Activated CD4-positive, CD25-positive, alpha-beta regulatory T cell treated with anti-CD3 and anti-CD28 coated beads, Interleukin-2, amount 50 U/mL, for 16 hours (primary cell): ENCODE measurements around the gene LTB4R.

ENCODE experiments used
- DNase-seq: peaks from one replicate; pipeline ENCODE4 v3.0.0-alpha.2; 2020; ENCODE audit warnings: low read depth, low spot score

Gene LTB4R, protein sequence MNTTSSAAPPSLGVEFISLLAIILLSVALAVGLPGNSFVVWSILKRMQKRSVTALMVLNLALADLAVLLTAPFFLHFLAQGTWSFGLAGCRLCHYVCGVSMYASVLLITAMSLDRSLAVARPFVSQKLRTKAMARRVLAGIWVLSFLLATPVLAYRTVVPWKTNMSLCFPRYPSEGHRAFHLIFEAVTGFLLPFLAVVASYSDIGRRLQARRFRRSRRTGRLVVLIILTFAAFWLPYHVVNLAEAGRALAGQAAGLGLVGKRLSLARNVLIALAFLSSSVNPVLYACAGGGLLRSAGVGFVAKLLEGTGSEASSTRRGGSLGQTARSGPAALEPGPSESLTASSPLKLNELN

DNA sequence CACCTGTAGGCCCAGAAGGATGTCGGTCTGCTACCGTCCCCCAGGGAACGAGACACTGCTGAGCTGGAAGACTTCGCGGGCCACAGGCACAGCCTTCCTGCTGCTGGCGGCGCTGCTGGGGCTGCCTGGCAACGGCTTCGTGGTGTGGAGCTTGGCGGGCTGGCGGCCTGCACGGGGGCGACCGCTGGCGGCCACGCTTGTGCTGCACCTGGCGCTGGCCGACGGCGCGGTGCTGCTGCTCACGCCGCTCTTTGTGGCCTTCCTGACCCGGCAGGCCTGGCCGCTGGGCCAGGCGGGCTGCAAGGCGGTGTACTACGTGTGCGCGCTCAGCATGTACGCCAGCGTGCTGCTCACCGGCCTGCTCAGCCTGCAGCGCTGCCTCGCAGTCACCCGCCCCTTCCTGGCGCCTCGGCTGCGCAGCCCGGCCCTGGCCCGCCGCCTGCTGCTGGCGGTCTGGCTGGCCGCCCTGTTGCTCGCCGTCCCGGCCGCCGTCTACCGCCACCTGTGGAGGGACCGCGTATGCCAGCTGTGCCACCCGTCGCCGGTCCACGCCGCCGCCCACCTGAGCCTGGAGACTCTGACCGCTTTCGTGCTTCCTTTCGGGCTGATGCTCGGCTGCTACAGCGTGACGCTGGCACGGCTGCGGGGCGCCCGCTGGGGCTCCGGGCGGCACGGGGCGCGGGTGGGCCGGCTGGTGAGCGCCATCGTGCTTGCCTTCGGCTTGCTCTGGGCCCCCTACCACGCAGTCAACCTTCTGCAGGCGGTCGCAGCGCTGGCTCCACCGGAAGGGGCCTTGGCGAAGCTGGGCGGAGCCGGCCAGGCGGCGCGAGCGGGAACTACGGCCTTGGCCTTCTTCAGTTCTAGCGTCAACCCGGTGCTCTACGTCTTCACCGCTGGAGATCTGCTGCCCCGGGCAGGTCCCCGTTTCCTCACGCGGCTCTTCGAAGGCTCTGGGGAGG is at the start of gene LTB4R:
Gene LTB4R (plus strand): TSS at position 857 of the 959 bp plus-strand sequence. CDS start 4,150 bp downstream, outside the sequence.
- DNase-seq: peak; percentile 30

DNA sequence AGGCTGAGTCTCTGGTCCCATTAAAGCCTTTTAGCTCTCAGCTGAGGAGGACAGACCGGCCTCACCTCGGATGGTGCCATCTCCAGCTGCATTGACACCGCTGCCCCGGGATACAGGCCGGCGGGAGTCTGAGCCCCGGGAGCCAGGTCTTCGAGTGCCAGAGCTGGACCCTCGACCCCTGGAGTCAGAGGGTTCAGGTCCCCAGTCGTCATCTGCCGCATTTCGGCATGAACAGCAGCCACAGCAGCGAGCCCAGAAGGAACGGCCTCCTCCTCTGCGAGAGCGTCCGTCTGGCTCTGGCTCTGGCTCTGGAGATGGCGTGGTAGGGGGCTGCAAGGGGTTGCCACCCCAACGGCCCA is 49.4 kb upstream of the LTB4R start:
- DNase-seq: no peak

DNA sequence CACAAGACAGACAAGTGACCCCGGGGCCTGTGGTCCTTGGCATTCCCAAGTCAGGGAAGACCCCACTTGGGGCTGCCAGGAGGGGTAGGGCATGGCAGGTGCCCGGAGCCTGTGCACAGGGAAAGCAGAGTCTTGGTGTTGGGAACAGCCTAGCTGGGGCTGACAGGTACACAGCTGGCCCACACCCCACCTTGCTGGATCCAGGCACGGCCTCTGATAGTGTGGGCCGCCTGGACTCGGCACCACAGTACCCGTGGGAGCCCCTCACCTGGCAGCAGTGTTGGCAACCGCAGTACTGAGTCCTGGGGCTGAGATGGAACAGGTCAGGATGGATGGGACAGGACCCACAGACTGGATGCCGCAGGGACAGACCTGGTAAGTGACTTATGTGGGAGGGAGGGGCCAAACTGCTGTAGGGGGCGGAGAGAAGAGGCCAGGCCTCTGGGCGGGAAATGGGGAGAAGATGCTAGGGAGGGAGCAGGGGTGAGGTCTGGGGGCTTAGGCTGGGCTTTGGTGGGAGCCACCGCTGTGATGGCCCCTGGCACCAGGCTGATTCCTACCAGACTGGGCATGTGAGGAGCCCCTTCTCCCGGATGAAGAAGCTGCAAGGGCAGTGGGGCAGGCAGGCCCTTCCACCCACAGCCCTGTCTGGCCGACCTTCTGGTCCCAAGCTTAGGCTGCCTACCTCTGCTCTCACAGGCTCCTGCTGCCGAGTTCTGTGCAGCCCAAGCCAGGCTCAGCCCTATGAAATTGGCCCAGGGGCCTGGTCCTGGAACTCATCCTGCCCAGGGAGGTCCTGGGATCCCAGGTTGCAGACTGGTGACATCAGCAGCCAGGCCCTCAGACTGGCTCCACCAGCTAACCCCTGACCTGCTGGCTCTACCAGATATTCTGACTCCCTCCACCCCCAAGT is 48.2 kb upstream of the LTB4R start, which contains the start of gene TGM1:
Gene TGM1 (minus strand): TSS at position 357 of the 913 bp plus-strand sequence. CDS start 825 bp downstream, outside the sequence.
- DNase-seq: no peak

DNA sequence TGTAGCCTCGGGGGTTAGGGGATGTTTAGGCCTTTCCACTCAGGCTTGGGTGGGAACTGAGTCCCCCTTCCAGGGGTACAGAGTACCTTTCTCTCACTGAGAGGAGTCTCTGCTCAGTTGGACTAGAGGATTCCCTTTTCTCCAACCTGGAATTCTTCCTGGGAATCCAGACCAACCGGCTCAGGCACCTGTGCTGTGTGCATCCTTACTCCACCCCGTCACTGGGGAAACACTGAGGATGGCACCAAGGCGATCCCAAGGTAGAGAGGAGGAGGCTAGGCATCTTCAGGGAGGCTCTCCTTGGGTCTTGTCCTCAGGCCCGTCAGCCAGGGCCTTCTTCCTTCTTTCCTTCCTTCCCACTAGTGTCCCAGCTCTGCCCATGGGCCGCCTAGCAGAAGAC is 47.5 kb upstream of the LTB4R start:
- no peak for DNase-seq

DNA sequence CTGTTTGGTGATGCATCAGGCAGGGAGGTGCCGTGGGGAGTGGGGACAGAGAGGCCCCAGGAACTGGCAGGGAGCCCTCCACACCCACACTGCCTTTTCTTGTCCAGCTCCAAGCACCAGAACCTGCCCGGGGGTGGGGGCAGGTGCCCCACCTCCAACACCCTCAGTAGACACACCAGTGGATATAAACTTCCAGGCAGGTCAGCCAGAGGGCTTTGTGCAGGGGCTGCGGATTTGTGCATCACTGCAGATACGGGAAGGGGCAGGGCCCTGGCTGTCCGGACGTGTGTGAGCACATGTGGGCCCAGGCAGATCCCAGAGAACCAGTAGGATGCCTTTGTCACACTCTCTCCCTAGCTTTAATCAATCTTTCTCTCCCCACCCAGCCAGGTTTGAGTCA is 47.0 kb upstream of the LTB4R start:
- DNase-seq: no peak

DNA sequence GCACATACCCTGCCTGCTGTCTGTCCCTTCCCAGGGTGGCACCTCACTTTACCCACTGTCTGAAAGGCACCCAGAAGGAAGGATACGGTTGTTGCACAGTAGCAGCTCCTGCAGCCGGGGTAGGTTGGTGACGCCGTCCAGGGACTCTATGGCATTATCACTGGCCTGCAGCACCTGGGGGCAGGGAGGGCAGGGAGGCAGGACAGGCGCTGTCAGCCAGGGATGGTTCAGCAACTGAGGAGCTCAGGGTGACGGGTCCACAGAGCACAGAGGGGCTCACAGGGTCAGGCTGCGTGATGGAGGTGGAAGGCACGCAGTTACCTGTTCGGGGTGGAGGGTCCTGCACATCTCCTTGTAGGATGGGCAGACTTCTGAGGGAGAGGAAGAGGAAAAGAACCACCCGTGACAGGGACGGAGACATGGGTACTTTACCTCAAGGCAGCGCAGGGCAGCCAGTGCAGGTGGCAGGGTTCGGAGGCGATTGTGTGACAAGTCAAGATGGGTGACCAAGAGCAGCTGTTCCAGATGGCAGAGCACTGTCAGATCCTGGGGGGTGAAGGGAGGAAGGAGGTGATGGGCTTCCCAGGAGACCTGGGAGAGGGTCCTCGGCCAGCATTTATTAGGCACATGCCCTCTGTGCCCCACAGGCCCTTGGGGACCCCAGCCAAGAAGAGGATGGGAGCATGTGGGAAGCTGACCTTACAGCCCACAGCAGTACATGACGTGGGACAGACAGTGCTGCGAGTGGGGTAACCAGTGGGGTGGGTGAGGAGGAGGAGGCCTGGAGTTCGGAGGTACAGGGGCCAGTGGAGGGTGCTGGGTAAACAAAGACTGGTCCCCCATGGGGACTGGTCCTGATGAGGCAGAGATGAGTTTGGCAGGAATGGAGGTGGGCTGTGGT is 44.7 kb upstream of the LTB4R start:
- DNase-seq: no peak

DNA sequence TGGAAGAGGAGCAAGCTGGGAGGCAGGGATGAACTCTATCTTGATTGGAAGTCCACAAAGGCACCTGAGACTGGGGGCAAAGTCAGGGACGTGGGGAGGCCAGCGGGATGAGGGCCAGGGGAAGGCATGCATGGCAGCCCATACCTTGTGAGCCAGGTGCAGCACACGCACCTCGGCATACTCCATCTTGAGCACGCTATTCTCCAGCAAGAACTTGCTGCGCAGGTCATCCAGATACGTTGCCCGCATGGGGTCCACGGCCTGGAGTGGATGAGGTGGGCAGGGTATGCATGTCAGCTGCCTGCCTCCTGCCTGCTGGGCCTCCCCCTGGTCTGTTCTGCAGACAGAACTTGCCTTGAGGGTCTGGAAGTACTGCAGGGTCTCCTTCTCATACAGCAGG is 43.8 kb upstream of the LTB4R start:
- no peak for DNase-seq

DNA sequence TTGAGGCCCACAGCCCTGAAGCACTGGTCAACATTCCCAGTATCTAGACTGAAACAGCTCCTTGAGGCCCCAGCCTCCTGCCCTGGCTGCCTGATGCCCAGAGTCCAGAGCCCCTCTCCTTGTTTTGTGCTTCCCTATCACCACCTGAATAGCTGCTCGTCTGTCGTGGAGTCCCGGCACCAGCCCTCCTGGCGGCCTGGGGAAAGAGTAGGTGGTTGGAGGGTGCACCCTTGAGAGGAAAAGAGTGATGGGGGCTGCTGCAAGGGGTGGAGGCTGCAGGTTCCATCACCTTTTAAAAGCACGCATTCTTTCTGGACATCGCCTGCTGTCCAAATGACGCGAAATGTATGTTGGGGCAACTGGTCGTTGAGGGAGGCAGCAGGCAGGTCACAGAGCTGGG is 43.1 kb upstream of the LTB4R start:
- no peak for DNase-seq

DNA sequence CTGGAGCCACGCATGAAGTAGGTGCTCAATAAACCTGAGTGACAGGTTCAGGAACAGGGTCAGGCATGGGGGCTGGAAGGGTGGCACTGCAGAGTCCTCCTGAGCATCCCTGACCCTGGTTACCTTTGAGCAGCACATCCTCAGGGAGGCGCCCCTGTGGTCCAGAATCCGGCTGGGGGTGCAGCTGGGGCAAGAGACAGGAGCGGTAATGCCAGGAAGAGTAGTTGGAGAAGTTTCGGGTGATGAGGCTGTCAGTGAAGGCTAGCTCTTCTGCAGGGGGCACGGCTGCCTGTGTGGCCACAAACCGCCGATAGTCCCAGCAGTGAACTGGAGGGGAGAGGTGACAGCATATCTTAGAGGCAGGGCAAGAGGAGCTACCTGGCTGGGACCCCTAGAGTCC is 41.9 kb upstream of the LTB4R start:
- no peak for DNase-seq

DNA sequence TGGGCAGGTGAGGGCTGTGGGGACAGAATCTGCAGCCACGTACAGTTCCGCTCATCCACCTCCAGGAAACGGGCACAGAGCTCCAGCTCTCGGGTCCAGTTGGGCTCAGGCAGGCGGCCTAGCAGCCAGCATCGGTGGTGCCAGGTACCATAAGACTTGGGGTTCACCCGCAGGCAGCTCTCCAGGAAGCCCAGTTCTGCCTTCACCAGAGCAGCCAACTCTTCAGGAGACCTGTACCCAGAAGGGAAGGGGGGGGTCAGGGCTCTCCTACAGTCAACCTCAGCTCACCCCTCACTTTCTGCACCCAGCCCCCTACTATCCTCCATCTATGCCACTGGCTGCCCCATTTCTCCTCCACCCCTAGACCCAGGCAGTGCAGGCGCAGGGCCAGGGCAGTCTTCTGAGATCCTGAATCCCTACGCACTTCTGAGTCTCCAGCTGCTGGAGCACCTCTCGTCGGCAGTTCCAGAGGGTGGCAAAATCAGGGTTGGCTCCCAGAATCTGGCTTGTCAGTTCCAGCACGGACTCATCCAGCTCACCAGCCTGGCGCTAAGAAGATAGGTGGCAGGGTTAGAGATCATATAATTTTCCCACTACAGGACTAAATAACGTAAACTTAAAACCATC is 41.3 kb upstream of the LTB4R start:
- DNase-seq: no peak

DNA sequence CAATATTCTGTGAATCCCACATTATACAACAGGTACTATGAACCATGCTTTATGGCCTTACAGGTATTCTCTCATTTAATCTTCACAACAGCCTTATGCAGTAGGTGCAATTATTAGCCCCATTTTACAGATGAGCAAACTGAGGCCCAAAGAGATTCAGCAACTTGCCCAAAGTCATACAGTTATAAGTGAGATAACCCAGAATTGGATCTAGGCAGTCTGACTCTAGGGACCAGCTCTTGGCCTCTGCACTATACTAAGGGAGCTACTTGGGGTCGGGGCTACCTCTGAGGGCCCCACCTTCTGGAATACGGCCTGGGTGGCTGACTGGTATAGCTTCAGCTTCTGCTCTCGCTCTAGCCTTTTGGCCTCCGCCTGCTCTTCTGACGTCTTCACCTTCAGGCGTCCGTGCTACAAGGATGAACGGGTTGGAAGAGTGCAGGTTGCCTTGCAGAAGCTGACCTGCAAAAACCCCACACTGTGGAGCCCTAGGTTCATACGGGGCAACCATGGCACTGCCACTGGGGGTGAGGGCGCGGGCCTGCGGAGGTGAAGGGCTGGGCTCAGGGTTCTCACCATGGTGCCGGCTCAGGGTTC is 40.7 kb upstream of the LTB4R start:
- no peak for DNase-seq

DNA sequence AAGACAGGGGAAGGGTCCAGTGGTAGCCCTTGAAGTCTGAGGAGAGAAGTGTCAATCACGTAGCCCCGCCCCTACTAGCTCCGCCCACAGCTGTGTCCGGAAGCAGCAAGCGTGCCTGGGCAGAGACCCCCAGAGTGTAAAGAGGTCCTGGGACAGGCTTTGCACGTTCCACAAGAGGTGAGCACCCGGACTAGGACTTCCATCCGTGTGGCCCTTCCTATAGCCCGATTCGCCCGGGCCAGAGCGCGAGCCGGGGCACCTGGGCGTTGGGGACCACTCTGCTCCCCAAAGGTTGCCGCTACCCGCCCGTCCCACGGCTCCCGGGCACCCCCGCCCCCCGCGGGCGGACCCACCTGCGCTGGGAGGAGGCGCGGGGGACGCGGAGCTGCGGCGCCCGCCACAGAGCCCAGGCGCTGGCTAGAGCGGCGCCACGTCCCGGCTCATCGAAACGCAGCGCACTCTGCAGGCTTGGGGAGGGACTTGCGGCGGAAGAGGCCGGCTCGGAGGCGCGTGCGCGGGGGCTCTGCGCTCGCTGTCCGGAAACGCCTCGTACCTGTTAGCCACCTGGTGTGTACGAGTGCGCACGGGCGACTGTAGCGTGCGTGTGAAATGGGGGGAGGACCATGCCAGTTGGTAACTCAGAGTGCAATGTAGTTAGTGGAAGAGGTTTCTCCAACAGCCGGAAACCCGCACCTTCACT is 40.0 kb upstream of the LTB4R start, which contains the start of gene RABGGTA:
Gene RABGGTA (minus strand): TSS at position 464 of the 700 bp plus-strand sequence. CDS start 482 bp downstream, outside the sequence.
- DNase-seq: peak; percentile 84

DNA sequence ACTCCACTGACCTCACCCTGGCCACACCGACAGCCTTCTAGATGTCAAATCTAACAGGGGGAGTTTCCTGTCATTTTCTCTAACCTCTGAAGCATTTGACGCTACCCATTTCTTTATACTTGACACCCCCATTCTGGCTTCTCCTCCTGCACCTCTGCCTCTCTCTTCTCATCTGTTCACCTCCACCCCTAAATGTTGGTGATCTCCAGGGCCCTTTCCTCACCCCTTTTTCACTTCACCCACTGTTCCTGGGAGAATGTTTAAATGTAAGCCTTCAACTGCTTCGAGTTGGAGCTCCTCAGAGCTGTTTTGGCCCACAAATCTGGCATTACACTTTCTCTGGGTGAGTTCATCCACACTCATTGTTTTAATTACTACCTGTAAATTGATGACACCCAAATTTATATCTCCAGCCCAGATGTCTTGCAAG is 39.5 kb upstream of the LTB4R start:
- no peak for DNase-seq

DNA sequence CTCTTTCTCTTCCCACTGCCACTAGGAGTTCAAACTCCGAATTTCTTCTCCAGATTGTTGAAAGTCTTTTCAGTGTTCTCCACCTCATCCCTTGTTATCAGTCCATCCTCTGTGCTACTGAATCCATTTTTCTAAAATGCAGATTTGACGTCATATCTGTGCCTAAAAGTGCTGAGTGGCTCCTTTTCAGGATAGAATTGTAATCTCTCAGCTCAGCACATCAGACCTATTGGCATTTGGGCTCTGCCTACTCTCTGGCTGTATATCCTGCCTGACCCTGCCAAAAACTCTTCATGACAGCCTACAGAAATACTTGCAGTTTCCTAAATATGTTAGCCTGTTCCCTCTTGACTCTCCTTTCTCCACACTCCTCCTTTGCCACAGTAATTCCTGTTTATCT is 38.8 kb upstream of the LTB4R start:
- DNase-seq: no peak

DNA sequence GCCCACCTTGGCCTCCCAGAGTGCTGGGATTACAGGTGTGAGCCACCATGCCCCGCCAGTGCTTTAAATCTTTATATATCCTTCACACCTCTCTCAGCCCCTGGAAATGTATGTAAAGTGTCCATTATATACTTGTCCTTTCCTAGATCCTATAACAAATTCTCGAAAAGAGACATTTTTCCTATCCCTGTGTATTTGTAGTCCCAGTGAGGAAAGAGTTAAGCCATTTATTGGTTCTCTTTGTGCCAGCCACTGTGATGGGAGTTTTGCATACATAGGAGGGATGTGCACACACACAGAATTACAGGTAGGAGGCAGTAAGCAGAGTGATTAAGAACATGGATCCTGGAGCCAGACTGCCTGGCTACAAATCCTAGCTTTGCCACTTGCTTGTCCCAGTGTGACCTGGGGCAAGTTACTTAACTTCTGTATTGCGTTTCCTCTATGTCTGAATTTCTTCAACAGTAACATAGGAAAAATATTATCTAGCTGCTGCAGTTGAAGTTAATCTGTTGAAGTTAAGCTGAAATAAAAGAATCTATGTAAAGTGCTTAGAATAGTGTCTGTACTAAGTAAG is 37.8 kb upstream of the LTB4R start:
- DNase-seq: no peak

DNA sequence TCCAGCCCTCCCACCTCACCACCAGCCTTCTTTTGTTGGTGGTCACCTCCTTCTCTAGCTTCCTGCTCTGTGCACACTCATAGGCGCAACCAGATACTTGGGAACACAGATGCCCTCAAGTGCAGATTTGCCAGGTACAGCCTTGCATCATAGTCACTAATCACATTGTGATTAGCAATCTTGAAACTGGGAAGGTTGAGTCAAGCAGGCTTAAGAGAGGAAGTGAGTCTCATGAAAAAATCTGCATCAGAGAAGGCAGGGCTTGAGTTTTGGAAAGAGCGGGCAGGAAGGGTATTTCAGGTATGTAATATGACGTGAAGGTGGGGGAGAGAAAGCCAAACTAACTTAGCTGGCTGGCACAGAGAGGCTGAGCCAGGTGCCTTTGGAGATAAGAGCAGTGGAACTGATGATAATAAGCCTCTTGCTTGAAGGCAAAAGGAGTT is 37.2 kb upstream of the LTB4R start:
- DNase-seq: no peak

DNA sequence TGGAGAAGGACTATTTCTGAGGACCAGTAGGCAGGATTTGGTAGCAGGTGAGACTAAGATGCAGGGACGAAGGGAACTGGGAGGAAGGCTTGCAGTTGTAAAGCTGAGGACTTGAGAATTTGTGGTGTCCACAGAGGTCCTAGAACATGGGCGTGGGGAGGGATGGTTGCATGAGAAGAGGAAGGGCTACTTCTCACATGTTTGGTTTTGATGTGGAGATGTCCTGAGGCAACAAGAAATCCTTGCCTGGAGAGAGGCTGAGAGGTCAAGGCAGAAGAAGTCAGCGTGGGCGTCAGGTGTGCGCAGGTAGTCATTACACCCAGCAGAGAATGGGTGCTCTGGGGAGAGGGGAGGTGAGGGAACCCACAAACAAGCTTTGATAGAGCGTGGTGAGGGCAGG is 34.2 kb upstream of the LTB4R start:
- DNase-seq: no peak

DNA sequence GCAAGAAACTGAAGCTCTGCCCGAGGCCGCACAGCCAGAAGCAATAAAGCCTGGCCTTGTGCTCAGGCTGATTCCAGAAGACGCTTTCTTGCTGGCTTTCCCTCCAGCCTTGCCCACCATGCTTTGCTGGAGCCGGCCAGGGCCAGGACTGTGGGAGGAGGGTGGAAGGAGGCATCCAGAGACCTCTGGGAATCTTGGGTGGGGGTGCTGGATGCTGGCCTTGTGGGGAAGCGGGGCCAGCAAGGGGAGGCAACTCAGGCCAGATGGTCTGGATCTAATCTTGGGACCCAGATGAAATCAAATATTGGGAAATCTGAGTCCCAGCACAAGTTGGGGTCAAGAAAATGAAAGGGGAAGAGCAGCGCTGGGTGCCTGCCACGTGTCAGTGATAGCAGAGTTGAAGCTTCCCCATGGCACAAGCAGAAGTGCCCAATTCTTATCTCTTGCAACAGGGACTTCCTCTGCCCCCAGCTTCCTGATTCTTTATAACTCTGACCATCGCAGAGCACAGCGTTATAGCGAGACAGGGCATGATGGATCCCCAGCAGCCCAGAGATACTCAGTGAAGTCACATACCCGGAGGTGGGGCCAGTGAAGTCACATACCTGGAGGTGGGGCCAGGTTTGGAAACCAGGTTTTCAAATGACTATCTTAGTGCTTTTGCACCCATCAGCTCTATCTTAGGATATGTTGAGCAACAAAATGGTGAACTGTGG is 33.5 kb upstream of the LTB4R start:
- DNase-seq: no peak
